HG02759 (cell line): ENCODE data around the gene OGFOD1.

Experiments
- ATAC-seq: cut with Tn5 transposase; IDR thresholded peaks from one replicate; pipeline ENCODE4 v1.9.1; 2021; ENCODE audit warnings: mild to moderate bottlenecking, moderate library complexity; ENCODE audit not compliant: unreplicated experiment

OGFOD1 gene

DNA sequence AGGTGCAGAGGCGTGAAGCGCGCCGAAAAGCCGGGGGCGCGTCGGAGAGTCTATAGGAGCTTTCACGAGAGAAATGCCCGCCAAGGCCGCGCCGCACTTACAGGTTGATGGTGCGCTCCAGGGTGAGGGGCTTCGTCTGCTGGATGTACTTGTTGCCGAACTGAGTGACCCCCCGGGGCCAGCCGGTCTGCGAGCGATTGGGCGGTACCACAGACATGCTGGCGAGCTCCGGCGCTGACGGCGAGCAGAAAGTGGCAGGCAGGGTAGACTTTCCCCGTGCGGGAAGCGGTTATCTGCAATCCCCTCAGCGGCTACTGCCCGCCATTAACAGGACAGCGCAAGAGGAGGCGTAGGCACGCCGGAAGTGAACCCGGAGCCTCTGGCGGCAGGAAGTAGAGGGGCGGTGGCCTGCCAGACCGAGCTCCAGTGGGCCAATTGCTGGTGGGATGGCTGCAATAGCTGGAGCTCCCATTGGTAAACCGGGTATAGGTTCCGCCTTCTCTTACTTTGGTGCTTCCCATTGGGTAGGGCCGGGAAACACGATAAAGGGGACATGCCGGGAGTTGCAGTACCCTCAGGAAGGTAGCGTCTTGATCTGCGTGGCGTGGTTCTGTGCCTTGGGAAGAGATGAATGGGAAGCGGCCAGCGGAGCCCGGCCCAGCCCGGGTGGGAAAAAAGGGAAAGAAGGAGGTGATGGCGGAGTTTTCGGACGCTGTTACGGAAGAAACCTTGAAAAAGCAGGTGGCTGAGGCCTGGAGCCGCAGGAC is at the start of gene OGFOD1, which contains the start of gene NUDT21:
Gene OGFOD1 (plus strand): TSS at position 569 of the 767 bp plus-strand sequence. CDS start 59 bp downstream, at position 628.
Gene NUDT21 (minus strand): TSS at position 347 of the 767 bp plus-strand sequence. CDS start 130 bp downstream, at position 217.
- ATAC-seq = peak; percentile 97

DNA sequence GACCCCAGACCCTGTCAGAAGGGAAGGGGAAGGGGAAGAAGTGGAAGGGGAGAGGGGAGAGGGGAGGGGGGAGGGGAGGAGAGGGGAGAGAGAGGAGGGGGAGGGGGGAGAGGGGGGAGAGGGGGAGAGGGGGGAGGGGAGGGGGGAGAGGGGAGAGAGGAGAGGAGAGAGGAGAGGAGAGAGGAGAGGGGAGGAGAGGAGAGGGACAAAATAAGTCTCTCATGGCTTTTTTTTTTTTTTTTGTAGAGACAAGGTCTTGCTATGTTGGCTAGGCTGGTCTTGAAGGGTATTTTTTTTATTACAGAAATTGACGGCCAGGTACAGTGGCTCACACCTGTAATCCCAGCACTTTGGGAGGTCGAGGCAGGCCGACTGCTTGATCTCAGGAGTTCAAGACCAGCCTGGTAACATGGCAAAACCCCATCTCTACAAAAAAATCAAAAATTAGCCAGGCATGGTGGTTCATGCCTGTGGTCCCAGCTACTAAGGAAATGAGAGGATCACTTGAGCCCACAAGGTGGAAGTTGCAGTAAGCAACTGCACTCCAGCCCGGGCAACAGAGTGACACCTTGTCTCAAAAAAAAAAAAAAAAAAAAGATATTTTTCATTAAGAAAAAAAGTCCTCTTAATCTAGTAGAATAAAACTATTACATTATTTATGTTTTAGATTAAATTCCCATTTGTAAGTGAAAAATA is 45.2 kb upstream of the OGFOD1 start:
- ATAC-seq = no peak

DNA sequence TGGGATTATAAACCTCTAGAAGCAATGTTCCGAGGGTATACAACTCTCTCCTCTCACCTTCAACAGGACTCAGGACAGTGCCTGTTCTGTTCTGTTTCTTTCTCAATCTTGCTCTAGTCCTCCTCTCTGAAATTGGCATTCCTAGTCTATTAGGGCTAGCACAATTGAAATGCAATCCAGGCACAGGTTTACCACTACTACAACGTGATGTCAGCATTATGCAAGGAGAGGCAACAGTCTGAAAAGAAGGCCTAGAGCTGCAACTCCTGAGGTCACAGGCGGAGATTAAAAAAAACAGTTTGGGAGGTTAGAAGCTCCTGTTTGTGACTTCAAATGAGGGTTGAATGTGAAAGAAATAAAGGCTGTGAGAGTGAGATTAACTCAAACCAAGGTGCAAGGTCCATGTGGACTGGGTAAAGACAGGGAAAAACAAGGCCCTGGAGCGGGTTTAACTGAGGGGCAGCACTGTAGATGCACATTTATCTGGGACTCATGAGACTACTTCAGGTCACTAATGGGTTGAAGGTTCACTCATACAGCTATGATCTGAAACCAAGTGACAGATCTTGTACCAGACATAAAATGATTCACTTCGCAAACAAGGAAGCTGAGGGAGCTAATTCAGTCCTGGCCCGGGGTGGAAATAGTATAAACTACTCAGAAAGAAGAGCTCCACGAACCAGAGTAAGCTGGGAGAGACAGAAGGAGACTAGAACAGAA is 42.8 kb upstream of the OGFOD1 start:
- ATAC-seq = no peak

- no peak for ATAC-seq
Observed at GRCh38 chr16:56409195-56409594, 42.2 kb upstream of the OGFOD1 start.

DNA sequence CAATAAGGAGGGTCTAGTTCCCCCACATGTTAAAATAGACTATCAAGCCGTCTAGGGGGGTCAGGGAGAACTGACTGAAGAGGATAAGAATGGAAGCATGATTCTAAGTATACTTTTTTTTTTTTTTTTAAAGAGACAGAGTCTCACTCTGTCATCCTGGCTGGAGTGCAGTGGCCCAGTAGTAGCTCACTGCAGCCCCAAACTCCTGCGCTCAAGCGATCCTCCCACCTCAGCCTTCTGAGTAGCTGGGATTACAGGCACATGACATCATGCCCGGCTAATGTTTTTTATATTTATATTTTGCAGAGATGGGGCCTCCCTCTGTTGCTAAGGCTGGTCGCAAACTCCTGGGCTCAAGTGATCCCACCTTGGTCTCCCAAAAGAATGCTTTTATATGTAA is 40.2 kb upstream of the OGFOD1 start:
- no peak for ATAC-seq

DNA sequence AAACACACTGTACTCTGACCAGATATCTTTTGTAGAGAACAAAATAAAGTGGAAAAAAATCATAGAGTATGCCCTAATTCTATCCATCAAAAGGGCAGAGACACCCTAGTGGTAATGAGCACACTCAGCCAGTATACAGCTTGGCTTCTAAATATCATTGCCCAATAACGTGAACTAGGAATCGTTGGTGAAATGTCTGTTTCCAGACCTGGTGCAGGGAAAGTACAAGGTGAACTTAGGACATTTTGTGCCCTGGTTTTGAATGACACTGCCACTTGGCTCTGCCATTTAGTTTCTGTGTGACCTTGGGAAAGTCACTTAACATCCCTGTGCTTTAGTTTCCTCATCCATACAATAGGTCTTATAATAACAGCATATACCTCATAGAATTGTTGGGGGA is 39.7 kb upstream of the OGFOD1 start:
- ATAC-seq = no peak

GRCh38 chr16:56413381-56413780 is 38.0 kb upstream of the OGFOD1 start:
- ATAC-seq = no peak

DNA sequence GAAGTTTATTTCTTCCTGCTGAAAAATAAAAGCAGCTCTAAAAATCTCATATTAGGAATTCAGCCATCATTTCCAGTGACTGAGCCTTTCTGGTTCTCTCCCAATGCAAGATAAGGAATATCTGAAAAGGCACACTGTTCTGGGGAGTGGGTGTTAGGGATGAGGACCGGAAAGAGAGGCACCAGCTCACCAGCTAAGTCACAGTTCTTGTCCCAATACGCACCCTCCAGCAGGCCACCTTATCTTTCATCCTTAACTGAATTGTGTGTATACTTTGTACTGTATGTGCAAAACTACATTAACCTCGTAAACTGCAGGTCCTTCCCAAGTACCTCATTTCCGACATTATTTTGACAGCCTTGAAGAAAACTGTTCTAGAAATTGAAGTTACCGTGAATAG is 37.0 kb upstream of the OGFOD1 start:
- no peak for ATAC-seq

DNA sequence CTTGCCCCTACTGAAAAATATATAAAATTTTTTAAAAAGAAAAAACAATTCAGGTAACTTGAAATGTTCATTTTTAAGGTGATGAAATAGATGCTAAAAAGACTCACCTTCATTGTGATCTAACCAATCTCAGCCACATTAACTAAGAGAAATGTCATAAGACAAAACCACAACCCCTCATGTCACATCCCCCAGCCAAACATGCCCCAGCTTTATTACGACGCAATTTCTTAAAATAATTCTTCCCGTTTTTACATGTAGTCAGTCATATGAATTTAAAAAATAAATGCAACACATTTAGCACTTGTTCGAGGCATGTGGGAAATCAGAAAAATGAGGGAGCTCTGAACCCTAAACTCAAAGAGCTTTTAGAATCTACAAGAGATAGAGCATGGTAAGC is 35.5 kb upstream of the OGFOD1 start:
- ATAC-seq = no peak

DNA sequence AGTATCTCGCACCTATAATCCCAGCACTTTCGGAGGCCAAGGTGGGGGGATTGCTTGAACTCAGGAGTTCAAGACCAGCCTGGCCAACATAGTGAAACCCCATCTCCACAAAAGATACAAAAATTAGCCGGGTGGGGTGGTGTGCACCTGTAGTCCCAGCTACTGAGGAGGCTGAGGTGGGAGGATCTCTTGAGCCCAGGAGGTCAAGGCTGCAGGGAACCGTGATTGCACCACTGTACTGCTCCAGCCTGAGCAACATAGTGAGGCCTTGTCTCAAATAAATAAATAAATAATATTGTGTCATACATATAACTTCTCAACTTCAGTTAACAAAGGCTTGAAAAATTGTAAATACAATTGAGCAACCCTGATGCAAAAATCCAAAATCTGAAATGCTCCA is 34.2 kb upstream of the OGFOD1 start:
- no peak for ATAC-seq

DNA sequence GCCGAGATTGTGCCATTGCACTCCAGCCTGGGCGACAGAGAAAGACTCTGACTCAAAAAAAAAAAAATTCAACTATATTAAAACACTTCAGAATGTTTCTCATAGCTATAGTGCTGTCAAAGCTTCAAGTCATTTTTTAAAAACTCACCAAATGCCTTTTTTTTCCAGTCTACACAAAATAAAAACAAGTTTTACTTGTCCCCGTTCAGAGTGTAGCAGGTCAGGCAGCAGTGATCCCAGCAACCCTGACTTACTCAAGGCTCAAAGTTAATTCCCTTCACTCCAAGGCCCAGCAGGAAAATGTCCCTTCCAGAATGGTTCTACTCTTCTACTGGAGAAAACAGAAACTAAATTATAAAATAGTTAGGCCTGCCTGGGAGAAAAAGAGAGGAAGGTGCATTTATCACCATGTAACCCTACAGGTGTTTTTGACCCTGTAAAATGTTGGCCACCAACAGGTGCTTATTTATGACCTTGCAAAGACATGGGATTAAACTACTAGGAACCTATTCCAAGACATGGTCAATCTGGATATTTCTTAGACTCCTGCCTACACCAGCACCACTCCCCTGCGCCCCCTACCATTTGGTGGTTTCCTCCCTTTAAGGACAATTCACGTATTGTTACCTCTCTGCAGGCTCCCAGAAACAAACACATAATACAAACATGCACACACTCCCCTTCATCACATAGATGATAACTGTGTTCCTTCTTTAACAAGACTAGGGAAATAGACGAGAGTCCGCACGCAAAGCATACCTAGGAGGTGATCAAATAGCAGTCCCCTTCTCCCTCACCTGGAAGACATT is 31.4 kb upstream of the OGFOD1 start:
- ATAC-seq = no peak

- no peak for ATAC-seq
Observed at GRCh38 chr16:56420613-56421012, 30.7 kb upstream of the OGFOD1 start.

DNA sequence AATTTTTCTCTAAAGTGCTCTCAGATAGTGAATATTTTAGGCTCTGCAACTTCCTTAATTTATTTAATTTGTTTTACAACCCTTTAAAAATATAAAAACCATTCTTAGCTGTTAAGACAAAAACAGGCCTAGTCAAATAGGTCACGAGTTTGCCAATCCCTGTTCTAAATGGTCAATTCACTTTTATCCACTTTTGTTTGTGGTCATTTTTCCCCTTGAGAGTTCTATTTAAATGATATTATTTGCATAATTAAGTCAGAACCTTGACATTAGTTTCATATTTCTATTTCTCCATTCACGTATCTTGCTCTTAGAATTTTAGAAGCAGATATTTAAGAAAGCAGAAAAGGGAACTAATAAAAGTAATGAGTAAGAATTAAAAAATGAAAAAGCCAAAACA is 30.0 kb upstream of the OGFOD1 start:
- no peak for ATAC-seq

DNA sequence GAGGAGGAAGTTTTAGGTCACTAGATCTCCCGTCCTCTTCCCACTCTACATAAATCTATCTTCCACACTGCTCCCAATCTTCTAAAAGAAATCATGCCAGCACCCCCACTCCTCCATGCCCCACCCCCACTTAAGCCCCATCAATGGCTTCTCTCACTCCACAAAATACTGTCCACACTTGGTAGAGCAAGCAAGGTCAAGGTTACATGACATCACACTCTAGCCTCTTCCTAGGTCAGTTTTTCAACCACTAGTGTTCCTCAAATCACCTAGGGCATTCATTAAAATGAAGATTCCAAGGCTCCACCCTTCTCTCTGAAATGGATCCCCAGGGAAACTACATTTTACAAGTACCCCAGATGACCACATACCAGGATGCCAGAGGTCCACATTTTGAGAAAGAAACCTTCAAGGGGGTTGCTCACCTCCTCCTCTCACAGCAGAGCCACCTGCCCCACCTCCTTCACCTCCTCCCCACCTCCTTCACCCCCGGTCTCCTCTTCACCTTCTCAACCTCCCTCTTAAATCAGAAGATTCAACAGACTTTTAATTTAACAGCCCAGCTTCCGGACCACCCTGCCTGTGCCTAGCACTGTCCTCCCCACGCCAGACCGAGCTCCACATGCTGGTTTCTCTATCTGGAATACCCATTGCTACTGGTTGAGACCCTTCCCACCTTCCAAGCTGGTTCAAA is 29.2 kb upstream of the OGFOD1 start:
- ATAC-seq = no peak

DNA sequence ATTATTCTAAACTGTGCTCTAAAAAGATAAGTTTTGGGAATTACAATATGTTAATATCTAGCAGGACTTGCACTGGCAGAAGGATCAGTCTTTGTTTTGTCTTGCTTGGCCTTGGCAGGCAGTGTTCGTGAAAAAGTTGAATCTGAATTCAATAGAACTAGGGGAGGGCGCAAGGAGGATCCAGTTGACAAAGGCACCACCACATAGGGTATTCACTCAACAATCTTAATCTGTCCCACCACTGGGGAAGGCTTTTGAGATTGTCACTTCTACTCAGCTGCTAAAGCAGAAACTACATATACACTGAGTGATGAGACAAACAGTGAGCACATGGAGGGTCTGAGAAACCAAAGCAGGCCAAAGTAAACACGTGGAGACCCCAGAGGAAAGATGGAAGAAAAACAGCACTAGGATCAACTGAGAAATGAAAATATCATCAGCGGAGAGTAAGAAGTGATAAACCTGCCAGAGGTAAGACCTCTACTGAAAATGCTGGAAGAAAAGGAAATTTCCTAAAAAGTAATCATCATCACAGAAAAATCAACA is 28.4 kb upstream of the OGFOD1 start:
- ATAC-seq = no peak

DNA sequence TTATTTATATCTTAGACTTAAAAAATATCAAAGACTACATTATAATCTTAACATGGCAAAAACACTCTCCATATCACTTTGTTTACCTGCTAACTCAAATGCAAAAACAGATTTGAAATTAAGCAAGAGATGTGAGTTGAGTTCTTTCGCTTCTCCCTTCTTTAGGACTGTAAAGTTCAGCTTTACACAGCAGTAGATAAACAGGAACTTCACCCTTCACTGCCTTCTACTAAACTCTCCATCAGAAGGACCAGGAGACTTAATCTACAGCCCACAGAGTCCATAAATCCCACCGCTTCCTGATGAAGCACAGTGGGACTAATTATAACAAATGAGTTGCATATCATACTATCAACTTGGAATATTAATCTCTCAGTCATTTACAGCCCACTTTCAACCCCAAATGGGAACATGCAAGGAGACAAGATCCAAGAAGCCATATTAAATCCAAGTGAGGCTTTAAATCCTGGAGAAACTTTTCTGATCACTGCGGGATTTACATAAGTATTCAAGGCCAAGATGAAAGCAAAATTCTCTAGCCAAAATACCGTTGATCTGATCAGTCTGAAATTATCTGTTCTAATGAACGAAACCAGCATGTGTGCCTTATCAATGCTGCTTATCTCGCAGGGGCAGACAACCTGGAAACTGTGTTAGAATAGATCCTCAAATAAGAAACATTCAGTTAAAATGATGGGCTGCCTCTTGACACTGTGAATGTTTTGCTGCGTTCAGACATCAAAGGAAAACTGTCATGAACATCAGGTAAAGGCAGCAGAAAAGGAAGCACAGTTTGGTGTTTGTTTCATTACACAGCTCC is 27.6 kb upstream of the OGFOD1 start:
- ATAC-seq = no peak

- ATAC-seq = no peak
Observed at GRCh38 chr16:56424404-56424764, 27.0 kb upstream of the OGFOD1 start.

DNA sequence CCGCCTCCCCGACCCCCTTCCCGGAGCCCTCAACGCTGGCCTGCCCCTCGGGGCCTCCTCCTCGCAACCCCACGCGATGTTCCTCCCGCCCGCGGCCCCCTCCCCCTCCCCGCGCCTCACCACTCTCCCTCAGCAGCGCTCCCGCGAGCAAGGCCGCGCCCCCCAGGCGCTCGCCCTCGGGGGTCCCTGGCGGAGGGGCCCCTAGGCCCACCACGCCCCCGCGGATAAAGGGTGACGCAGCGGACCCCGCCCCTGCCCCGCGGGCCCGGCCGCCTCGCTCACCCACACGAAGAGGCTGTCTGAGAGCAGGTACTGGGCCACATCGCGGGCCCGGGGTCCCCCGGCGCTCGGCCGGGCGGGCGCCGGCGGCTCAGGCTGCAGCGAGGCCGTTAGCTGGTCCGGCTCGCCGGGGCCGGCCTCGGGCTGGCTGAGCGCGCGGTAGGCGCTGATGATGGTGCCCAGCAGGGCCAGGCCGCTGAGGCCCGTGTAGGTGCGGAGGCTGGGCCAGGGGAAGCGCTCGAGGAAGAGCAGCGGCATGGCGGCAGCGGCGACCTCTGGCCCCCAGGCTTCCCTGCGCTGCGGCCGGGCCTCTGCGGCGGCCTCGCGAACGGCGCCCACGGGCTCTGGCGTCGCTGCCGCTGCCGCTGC is 26.4 kb upstream of the OGFOD1 start:
- ATAC-seq = peak; percentile 43

DNA sequence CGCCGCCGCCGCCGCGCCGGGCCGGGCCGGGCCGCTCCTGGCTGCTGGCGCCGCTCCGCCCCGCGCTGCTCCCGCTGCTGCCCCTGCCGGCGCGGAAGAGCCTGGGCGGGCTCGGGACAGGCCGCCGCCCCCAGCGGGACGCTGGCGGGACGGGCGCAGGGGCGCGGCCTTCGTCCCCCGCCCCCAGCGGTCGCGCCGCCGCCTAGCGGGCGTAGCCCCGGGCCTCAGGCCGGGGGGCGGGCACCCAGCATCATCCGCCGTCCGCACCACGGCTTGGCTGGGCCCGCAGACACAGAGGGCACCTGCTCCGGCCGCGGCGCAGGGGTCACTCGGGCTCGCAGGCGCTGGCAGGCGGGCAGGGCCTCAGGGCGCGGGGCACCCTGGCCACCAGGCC is 25.9 kb upstream of the OGFOD1 start, which contains the start of gene AMFR:
Gene AMFR (minus strand): TSS at position 107 of the 394 bp plus-strand sequence. CDS start 218 bp downstream, outside the sequence.
- peak; percentile 84 for ATAC-seq
